ENCODE data around the gene PLA2G4F.

The PLA2G4F gene

DNA sequence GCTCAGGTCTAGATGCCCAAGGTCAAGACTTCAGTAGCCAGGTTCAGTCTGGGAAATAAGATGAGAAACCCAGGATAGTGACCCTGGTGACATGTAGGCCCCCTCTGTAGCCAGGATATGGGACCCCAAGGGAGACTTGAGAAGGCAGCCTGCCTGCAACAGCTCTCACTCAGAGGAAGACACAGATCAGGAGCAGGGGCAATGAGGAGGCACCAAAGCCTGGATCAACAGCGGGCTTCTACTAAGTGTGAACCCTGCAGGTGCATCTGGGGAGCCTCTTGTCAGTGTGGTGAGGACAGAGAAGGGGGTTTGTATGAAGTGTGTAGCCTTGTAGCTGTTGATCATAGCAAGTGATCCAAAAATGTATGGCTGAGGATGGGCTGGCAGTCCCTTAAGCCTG lies 25.4 kb downstream of the PLA2G4F start:
- H3K4me1 ChIP-seq (ENCODE audit: control insufficient read depth, insufficient read depth, low read length): peaks cover 9% of the 10 kb centered on the region
- no peak overlapping the region for H3K27ac ChIP-seq (ENCODE audit: extremely low read depth, low read depth, low read length)
- TF ChIP-seq ZNF114 (tag by site-specific recombination; IDR thresholded peaks at IDR 0.05) (no peak), ZNF138 (tag by site-specific recombination; IDR thresholded peaks at IDR 0.05; ENCODE audit: borderline replicate concordance) (no peak), ZNF521 (tag by site-specific recombination; IDR thresholded peaks at IDR 0.05) (no peak), ZNF670 (tag by site-specific recombination; IDR thresholded peaks at IDR 0.05; ENCODE audit: low read depth) (no peak), ZNF394 (tag by site-specific recombination; IDR thresholded peaks at IDR 0.05; ENCODE audit: borderline replicate concordance) (no peak), ZNF140 (tag by site-specific recombination; IDR thresholded peaks at IDR 0.05) (no peak), ZNF24 (tag by site-specific recombination; IDR thresholded peaks at IDR 0.05) (no peak), SP7 (tag by site-specific recombination; IDR thresholded peaks at IDR 0.05) (no peak), ZNF530 (tag by site-specific recombination; IDR thresholded peaks at IDR 0.05; ENCODE audit: low read depth) (no peak), GFI1B (tag by site-specific recombination; IDR thresholded peaks at IDR 0.05) (no peak), ZNF112 (tag by site-specific recombination; IDR thresholded peaks at IDR 0.05) (no peak)
- H3K9me3 ChIP-seq (ENCODE audit: control insufficient read depth, insufficient read depth, low read depth, low read length): no peaks in the 10 kb centered on the region
- H3K4me3 ChIP-seq (ENCODE audit: low read depth, low read length): no peak overlapping the region
- H3K36me3 ChIP-seq (ENCODE audit: control insufficient read depth in 2 of 2, insufficient read depth in 1 of 2, low read length in 2 of 2): no peaks in the 10 kb centered on the region
- POLR2A ChIA-PET: no interaction called here
- CTCF ChIA-PET: interaction anchor here (1.3 to 1.5 kb wide), 4 partner anchors 8 to 65 kb away, joined by 3 to 9 read pairs (median 6); no protein-coding TSS in a partner anchor

GRCh38 chr15:42130246-42130986 lies 26.0 kb downstream of the PLA2G4F start:
- H3K4me3 ChIP-seq (ENCODE audit: low read depth, low read length): no peak overlapping the region
- TF ChIP-seq BCL6B (tag by site-specific recombination; IDR thresholded peaks at IDR 0.05): no peak
- 0 out of 2 replicates have a peak, but pooled peaks have one; percentile 24 for TF ChIP-seq GLIS1 (tag by site-specific recombination; IDR thresholded peaks at IDR 0.05)
- no peak for TF ChIP-seq ZNF777 (tag by site-specific recombination; IDR thresholded peaks at IDR 0.05; ENCODE audit: borderline replicate concordance)
- no peak overlapping the region for H3K27ac ChIP-seq (ENCODE audit: extremely low read depth, low read depth, low read length)
- ChIA-PET CTCF (interaction anchor here (0.5 to 1.5 kb wide), 9 partner anchors 9 to 70 kb away, joined by 3 to 9 read pairs (median 3); no protein-coding TSS in a partner anchor), POLR2A (no interaction called here)
- H3K36me3 ChIP-seq (ENCODE audit: control insufficient read depth in 2 of 2, insufficient read depth in 1 of 2, low read length in 2 of 2): no peaks in the 10 kb centered on the region
- no peaks in the 10 kb centered on the region for H3K9me3 ChIP-seq (ENCODE audit: control insufficient read depth, insufficient read depth, low read depth, low read length)
- H3K4me1 ChIP-seq (ENCODE audit: control insufficient read depth, insufficient read depth, low read length): peaks cover 9% of the 10 kb centered on the region

DNA sequence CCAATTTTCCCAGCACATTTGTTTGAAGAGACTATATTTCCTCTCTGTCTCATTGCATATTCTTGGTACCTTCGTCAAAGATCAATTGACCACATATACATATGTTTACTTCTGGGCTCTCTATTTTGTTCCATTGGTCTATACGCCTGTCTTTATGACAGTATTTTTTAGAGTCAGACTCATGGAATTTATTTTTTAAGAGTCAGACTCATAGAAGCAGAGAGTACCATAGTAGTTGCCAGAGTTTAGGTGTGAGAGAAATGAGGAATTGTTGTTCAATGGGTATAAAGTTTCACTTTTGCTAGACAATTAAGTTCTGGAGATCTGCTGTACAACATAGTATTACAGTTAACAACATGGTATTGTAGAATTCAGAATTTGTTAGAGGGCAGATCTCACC lies 27.1 kb downstream of the PLA2G4F start:
- POLR2A ChIA-PET: no interaction called here
- TF ChIP-seq ZNF266 (tag by site-specific recombination; IDR thresholded peaks at IDR 0.05; ENCODE audit: low read depth) (no peak), ZNF324 (tag by site-specific recombination; IDR thresholded peaks at IDR 0.05) (no peak), ZNF426 (tag by site-specific recombination; IDR thresholded peaks at IDR 0.05) (no peak), MZF1 (tag by site-specific recombination; IDR thresholded peaks at IDR 0.05; ENCODE audit: borderline replicate concordance) (no peak), ZNF623 (tag by site-specific recombination; IDR thresholded peaks at IDR 0.05) (no peak), ZNF248 (tag by site-specific recombination; IDR thresholded peaks at IDR 0.05) (no peak), ZNF2 (tag by site-specific recombination; IDR thresholded peaks at IDR 0.05) (no peak), ZNF311 (tag by site-specific recombination; IDR thresholded peaks at IDR 0.05; ENCODE audit: borderline replicate concordance) (no peak), ZNF664 (tag by site-specific recombination; IDR thresholded peaks at IDR 0.05) (no peak), ZNF791 (tag by site-specific recombination; IDR thresholded peaks at IDR 0.05) (no peak), GLIS1 (tag by site-specific recombination; IDR thresholded peaks at IDR 0.05) (no peak), ZNF211 (tag by site-specific recombination; IDR thresholded peaks at IDR 0.05; ENCODE audit: low read depth) (no peak), ZNF785 (tag by site-specific recombination; IDR thresholded peaks at IDR 0.05) (no peak)
- TF ChIP-seq, protein P1, sequence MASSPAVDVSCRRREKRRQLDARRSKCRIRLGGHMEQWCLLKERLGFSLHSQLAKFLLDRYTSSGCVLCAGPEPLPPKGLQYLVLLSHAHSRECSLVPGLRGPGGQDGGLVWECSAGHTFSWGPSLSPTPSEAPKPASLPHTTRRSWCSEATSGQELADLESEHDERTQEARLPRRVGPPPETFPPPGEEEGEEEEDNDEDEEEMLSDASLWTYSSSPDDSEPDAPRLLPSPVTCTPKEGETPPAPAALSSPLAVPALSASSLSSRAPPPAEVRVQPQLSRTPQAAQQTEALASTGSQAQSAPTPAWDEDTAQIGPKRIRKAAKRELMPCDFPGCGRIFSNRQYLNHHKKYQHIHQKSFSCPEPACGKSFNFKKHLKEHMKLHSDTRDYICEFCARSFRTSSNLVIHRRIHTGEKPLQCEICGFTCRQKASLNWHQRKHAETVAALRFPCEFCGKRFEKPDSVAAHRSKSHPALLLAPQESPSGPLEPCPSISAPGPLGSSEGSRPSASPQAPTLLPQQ (tag by site-specific recombination; IDR thresholded peaks at IDR 0.05): no peak
- TF ChIP-seq, protein P2, sequence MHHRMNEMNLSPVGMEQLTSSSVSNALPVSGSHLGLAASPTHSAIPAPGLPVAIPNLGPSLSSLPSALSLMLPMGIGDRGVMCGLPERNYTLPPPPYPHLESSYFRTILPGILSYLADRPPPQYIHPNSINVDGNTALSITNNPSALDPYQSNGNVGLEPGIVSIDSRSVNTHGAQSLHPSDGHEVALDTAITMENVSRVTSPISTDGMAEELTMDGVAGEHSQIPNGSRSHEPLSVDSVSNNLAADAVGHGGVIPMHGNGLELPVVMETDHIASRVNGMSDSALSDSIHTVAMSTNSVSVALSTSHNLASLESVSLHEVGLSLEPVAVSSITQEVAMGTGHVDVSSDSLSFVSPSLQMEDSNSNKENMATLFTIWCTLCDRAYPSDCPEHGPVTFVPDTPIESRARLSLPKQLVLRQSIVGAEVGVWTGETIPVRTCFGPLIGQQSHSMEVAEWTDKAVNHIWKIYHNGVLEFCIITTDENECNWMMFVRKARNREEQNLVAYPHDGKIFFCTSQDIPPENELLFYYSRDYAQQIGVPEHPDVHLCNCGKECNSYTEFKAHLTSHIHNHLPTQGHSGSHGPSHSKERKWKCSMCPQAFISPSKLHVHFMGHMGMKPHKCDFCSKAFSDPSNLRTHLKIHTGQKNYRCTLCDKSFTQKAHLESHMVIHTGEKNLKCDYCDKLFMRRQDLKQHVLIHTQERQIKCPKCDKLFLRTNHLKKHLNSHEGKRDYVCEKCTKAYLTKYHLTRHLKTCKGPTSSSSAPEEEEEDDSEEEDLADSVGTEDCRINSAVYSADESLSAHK (tag by site-specific recombination; IDR thresholded peaks at IDR 0.05): no peak

More for the DNA sequence above, 27.1 kb downstream of the PLA2G4F start:
- CTCF ChIA-PET: interaction anchor here (1.0 to 1.5 kb wide), 4 partner anchors 10 to 63 kb away, joined by 3 to 9 read pairs (median 5); no protein-coding TSS in a partner anchor
- H3K36me3 ChIP-seq (ENCODE audit: control insufficient read depth in 2 of 2, insufficient read depth in 1 of 2, low read length in 2 of 2): no peaks in the 10 kb centered on the region
- H3K9me3 ChIP-seq (ENCODE audit: control insufficient read depth, insufficient read depth, low read depth, low read length): no peaks in the 10 kb centered on the region
- H3K4me3 ChIP-seq (ENCODE audit: low read depth, low read length): no peak overlapping the region
- no peak overlapping the region for H3K27ac ChIP-seq (ENCODE audit: extremely low read depth, low read depth, low read length)
- H3K4me1 ChIP-seq (ENCODE audit: control insufficient read depth, insufficient read depth, low read length): peaks cover 9% of the 10 kb centered on the region

Measured in HEK293 (cell line).